Thymus (tissue), 11 donors: ENCODE measurements around the gene PML. TPM values are rescaled to one million over a fixed set of nuclear protein-coding genes. Genes with fewer than 3 reads are reported as not detected.
"Not testable (repeated sequence)": the region's sequence is repeated elsewhere in the genome, so short reads cannot be mapped to it uniquely, and the experiment has no call there.

ENCODE experiments used
- DNase-seq, 9 donors: peaks; one replicate each; pipeline ENCODE4 v3.0.0-alpha.2; 2013; ENCODE audit warnings: low spot score in 9 of 9, low read depth in 6 of 9, missing footprints in 1 of 9
- H3K27ac ChIP-seq, 2 donors: one replicate each; pipeline ENCODE4 v1.5.1; 2013; ENCODE audit warnings: control low read depth in 1 of 2, low read depth in 1 of 2, low read length in 1 of 2, mild to moderate bottlenecking in 1 of 2, moderate library complexity in 1 of 2
- H3K27me3 ChIP-seq, 2 donors: one replicate each; pipeline ENCODE4 v1.5.1; 2013; ENCODE audit warnings: low read length in 1 of 2; ENCODE audit not compliant: control insufficient read depth in 2 of 2, insufficient read depth in 1 of 2
- H3K36me3 ChIP-seq, 2 donors: one replicate each; pipeline ENCODE4 v1.5.1; 2013; ENCODE audit warnings: low read length in 1 of 2, mild to moderate bottlenecking in 1 of 2, moderate library complexity in 1 of 2; ENCODE audit not compliant: control insufficient read depth in 2 of 2, insufficient read depth in 2 of 2
- H3K4me1 ChIP-seq, 2 donors: one replicate each; pipeline ENCODE4 v1.5.1; 2013; ENCODE audit warnings: low read length in 2 of 2; ENCODE audit not compliant: control insufficient read depth in 2 of 2, insufficient read depth in 2 of 2
- H3K4me3 ChIP-seq, 2 donors: one replicate each; pipeline ENCODE4 v1.5.1; 2013; ENCODE audit warnings: low read length in 2 of 2, control low read depth in 1 of 2, mild to moderate bottlenecking in 1 of 2
- H3K9me3 ChIP-seq, 2 donors: one replicate each; pipeline ENCODE4 v1.5.1; 2013; ENCODE audit warnings: low read length in 1 of 2, mild to moderate bottlenecking in 1 of 2; ENCODE audit not compliant: control insufficient read depth in 2 of 2, insufficient read depth in 1 of 2
- WGBS: extraction: QIAGEN DNeasy Blood & Tissue Kit; methylation state at CpG from one replicate; pipeline ENCODE4 v1.1.7; 2013; 5-methylcytosine and 5-hydroxymethylcytosine counted together
- polyA plus RNA-seq: library from polyadenylated mRNA; stranded (reverse); fragments of 200-250 nt; gene quantifications from one replicate; pipeline ENCODE4 v1.2.3, GENCODE V29; 2013
- total RNA-seq: library from RNA; stranded (reverse); fragments of 120-200 nt; gene quantifications from one replicate; pipeline ENCODE4 v1.2.4, GENCODE V29; 2013
- donor health status: healthy.

Gene PML
- total and polyA plus RNA-seq, 2 donors, result 13.0 to 35.7 TPM

DNA sequence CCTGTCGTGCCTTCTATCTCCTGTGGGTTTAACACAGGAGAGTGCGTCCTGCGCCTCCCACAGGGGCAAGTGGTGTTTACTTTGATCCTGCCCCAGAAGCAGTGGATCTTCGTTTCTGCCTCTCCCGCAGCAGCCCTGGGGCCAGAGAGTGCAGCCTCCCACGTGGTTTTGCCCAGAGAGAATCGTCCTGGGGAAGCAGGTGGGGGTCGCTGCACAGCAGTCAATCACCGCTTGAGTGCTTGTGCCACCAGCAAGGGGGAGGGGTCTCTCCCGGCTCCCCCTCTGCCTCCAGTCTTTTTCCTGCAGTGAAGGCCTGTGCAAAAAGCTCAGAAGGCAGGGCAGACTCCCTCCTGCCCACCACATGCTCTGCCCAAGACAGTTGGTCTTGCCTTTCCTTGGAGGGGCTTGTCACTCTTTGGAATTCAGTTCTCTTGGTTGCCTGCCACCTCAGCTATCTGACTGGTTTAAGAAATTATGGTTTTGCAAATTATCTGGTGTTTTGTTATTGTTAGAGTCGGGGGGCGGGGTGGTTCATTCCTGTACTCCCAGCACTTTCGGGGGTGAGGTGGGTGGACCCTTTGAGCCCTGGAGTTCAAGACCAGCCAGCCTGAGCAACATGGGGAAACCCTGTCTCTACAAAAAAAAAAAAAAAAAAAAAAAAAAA is 29.3 kb upstream of the PML start:
- 19% methylated on average over 13 of the region's 13 CpGs for WGBS
- Histone ChIP-seq H3K4me3 (peak overlapping the region; percentile 11 to 30), H3K9me3 (peaks cover 0 to 5% of the 10 kb centered on the region in 2 donors), H3K27me3 (no peaks in the 10 kb centered on the region), H3K27ac (peak overlapping the region; percentile 96 to 97), H3K36me3 (no peaks in the 10 kb centered on the region), H3K4me1 (peaks cover 25 to 53% of the 10 kb centered on the region in 2 donors)
- peak in 3 of 9 donors; percentile 49 to 75 (median 56) for DNase-seq

DNA sequence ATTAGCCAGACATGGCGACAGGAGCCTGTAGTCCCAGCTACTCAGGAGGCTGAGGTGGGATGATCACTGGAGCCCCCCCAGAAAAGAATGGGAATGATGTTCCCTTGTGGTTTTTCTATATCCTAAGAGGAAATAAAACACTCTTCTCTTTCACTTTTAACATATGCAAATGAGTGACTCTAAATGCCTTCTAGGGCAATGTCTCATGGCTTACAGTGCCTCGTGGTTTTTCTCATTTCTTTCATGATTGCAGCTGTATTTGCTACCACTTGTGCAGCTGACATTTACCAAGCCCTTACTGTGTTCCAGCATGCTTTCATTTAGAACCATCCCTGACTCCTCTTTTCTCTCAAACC is 28.8 kb upstream of the PML start:
- Histone ChIP-seq H3K9me3 (peaks cover 0 to 5% of the 10 kb centered on the region in 2 donors), H3K4me1 (peaks cover 23 to 48% of the 10 kb centered on the region in 2 donors), H3K27me3 (no peaks in the 10 kb centered on the region), H3K27ac (peak overlapping the region; percentile 96 to 97), H3K36me3 (no peaks in the 10 kb centered on the region), H3K4me3 (peak overlapping the region in 1 of 2 donors; percentile 30)
- peak in 8 of 9 donors; percentile 61 to 94 (median 81) for DNase-seq
- WGBS, result 2% methylated on average over 2 of the region's 2 CpGs

- no peaks in the 10 kb centered on the region for H3K36me3 ChIP-seq
- WGBS, result over 99% methylated on average over 3 of the region's 3 CpGs
- H3K27ac ChIP-seq, result no peak overlapping the region
- peaks cover 0 to 10% of the 10 kb centered on the region in 2 donors for H3K9me3 ChIP-seq
- H3K4me1 ChIP-seq, result peaks cover 21 to 52% of the 10 kb centered on the region in 2 donors
- H3K27me3 ChIP-seq, result no peaks in the 10 kb centered on the region
- DNase-seq, result no peak
- H3K4me3 ChIP-seq, result no peak overlapping the region
These were observed 26.1 kb upstream of the PML start for GRCh38 chr15:73968461-73968860.

DNA sequence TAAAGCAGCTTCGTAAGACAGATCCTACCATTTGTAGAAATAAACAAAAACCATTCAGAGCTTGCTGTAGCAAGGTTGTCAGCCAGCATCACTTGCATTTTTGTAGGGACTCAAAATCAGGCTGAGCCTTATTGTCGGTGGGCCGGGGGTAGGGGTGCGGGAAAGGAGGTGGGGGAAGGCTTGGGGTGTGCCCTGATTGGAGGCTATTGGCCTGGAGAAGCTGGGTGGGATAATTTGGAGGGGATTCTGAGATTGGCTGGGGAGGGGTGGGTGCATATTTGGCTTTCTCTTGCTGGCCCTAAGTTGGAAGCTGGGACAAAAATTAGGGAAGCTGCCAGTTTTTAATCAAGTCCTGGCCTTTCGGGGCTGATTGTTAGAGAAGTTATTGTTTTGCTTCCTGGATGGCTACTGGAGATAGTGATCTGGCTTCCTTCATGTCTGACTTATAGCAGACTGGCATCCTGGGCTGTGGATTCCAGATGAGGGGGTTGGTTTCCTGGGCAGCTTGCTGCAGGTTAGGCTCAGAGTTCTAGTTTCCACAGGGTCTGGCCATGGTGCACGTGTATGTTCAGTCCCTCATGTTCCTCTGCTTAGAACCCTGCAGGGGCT is 25.3 kb upstream of the PML start:
- peaks cover 18 to 52% of the 10 kb centered on the region in 2 donors for H3K4me1 ChIP-seq
- H3K36me3 ChIP-seq, result no peaks in the 10 kb centered on the region
- peaks cover 0 to 10% of the 10 kb centered on the region in 2 donors for H3K9me3 ChIP-seq
- H3K4me3 ChIP-seq, result no peak overlapping the region
- 93% methylated on average over 6 of the region's 6 CpGs for WGBS
- H3K27ac ChIP-seq, result no peak overlapping the region
- H3K27me3 ChIP-seq, result no peaks in the 10 kb centered on the region
- DNase-seq, result no peak

DNA sequence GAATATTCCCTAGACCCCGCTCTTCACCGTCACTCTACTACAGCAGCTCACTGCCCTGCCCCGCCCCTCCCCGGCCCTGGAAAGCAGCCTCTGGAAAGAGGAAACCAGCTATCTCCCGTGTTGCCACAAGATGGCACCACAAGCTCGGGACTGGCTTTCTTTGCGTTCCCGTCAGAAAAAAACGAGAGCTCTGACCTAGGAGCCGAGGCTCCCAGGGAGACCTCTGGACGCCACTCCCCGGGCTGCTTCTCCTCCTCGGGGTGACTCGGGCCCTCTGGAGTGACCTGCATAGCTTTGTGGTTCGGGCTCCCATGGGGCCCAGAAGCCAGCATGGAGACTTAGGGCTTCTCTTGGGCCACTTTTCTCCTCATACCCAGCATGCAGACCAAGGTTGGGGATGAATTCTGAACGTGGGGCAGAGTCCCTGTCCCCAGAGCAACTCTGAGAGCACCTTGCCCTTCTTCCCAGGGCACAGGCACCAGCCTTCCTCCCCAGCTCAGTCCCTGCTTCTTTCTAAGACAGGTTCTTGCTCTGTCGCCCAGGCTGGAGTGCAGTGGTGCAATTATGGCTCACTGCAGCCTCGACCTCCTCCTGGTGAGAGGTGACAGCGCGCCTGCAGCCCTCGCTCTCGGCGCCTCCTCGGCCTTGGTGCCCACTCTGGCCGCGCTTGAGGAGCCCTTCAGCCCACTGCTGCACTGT is 21.4 kb upstream of the PML start:
- Histone ChIP-seq H3K9me3 (peaks cover 0 to 10% of the 10 kb centered on the region in 2 donors), H3K4me1 (peaks cover 10 to 32% of the 10 kb centered on the region in 2 donors), H3K4me3 (peak overlapping the region in 1 of 2 donors; percentile 18), H3K27me3 (no peaks in the 10 kb centered on the region), H3K27ac (no peak overlapping the region), H3K36me3 (no peaks in the 10 kb centered on the region)
- DNase-seq, result peak in 8 of 9 donors; percentile 74 to 93 (median 88)
- WGBS, result 37% methylated on average over 26 of the region's 26 CpGs

DNA sequence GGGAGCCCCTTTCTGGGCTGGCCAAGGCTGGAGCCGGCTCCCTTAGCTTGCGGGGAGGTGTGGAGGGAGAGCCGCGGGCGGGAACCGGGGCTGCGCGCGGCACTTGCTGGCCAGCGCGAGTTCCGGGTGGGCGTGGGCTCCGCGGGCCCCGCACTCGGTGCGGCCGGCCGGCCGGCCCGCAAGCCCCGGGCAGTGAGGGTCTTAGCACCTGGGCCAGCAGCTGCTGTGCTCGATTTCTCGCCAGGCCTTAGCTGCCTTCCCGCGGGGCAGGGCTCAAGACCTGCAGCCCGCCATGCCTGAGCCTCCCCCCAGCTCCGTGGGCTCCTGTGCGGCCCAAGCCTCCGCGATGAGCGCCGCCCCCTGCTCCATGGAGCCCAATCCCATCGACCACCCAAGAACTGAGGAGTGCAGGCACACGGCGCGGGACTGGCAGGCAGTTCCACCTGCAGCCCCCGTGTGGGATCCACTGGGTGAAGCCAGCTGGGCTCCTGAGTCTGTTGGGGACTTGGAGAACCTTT is 20.8 kb upstream of the PML start:
- H3K4me1 ChIP-seq, result peaks cover 10 to 30% of the 10 kb centered on the region in 2 donors
- not testable (repeated sequence) for H3K36me3 ChIP-seq, H3K9me3 ChIP-seq, H3K27ac ChIP-seq, DNase-seq, H3K27me3 ChIP-seq, H3K4me3 ChIP-seq
- WGBS, result 96% methylated on average over 39 of the region's 39 CpGs

GRCh38 chr15:73975440-73976125 is 18.9 kb upstream of the PML start:
- H3K4me3 ChIP-seq, H3K27me3 ChIP-seq, H3K36me3 ChIP-seq, H3K27ac ChIP-seq, H3K9me3 ChIP-seq: not testable (repeated sequence)
- peaks cover 10 to 23% of the 10 kb centered on the region in 2 donors for H3K4me1 ChIP-seq
- peak in 1 of 9 donors; percentile 53 for DNase-seq
- 33% methylated on average over 18 of the region's 18 CpGs for WGBS

DNA sequence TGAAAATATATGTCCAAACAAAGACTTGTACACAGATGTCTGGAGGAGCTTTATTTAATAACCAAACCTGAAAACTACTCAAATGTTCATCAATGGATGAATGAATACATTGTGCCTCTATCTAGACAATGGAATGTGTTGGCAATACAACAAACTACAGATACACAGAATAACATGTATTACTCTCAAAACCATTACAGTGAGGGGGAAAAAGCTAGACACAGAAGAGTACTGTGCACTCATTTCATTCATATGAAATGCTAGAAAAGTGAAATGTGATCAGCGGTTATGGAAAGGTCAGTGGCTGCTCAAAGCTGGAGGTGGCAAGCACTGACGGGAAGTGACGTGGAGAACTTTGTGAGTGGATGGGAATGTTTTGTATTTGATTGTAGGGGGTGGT is 15.6 kb upstream of the PML start:
- Histone ChIP-seq H3K4me1 (peaks cover 22 to 41% of the 10 kb centered on the region in 2 donors), H3K4me3 (no peak overlapping the region), H3K27ac (no peak overlapping the region), H3K9me3 (peaks cover 0 to 4% of the 10 kb centered on the region in 2 donors), H3K36me3 (peaks cover 7% of the 10 kb centered on the region in 2 donors), H3K27me3 (no peaks in the 10 kb centered on the region)
- DNase-seq, result no peak
- 95% methylated on average over 3 of the region's 3 CpGs for WGBS
